GM21717 (cell line): ENCODE data around the gene TMEM125.

Source experiments
- ATAC-seq: cut with Tn5 transposase; IDR thresholded peaks from one replicate; pipeline ENCODE4 v1.9.1; 2021; ENCODE audit warnings: mild to moderate bottlenecking, moderate library complexity; ENCODE audit not compliant: unreplicated experiment

Gene TMEM125

DNA sequence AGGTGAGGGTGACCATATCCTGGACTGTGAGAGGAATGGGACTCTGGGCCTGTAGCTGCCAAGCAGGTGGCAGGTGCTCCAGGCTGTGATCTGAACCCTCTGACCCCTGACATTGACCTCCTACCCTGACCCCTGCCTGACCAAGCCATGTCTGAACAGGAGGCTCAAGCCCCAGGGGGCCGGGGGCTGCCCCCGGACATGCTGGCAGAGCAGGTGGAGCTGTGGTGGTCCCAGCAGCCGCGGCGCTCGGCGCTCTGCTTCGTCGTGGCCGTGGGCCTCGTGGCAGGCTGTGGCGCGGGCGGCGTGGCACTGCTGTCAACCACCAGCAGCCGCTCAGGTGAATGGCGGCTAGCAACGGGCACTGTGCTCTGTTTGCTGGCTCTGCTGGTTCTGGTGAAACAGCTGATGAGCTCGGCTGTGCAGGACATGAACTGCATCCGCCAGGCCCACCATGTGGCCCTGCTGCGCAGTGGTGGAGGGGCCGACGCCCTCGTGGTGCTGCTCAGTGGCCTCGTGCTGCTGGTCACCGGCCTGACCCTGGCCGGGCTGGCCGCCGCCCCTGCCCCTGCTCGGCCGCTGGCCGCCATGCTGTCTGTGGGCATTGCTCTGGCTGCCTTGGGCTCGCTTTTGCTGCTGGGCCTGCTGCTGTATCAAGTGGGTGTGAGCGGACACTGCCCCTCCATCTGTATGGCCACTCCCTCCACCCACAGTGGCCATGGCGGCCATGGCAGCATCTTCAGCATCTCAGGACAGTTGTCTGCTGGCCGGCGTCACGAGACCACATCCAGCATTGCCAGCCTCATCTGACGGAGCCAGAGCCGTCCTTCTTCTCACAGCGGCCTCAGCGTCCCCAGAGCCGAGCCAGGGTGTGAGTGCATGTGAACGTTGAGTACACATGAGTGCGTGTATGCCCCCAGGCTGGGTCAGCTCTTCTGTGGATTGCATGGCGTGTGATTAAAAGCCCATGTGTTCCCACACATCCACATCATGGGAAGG lies 3.1 kb downstream of the TMEM125 start:
- ATAC-seq, result no peak

GRCh38 chr1:43273708-43274107 lies 3.9 kb downstream of the TMEM125 start:
- ATAC-seq, result no peak

DNA sequence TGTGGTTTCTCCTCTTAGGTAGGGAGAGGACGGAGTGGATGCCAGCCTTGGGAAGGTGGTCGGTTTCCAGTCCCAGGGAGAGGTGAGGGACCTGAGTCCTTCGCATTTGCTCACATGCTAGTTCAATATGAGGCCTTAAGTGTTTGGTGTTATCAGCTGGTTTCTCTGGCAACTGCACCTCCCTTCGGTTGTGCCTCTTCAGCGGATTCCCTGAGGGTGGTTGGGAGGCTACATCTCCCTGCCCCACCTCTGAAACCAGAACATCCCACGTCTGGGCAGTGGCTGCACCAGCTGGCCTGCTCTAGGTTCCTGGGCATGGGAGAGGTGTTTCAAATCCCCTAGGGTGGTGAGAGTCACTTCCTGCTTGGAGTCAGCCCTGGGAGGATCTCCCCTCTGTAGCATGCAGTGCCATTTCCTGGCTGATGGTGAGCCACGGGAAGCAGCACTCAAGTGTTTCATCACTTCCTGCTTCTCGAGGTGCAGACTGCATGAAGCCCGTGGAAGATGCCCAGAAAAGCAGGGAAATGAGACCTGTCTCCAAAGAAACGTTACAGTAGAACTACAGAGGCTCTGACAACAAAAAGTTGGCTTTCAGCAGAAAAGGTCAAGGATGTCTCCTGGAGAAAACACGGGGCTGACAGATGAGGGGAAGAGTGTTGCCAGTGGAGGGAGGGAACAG lies 4.5 kb downstream of the TMEM125 start:
- no peak for ATAC-seq

DNA sequence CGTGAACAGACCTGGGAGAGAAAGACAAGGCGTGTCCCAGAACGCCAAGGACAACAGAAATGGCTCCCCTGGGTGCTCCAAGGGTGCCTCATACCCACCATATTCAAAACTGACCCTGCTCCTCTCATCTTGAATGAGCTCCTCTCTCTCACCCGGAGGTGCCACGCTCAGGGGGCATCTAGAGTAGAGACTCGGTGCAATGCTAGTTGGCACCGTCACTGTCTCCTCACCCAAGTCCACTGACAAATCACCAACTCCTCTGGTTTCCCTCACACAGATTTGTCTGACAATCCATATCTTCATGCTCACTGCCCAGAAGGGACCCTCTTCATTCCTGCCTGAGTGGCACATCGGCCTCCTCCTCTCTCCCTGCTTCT lies 5.0 kb downstream of the TMEM125 start:
- no peak for ATAC-seq

- no peak for ATAC-seq
Measured at GRCh38 chr1:43275826-43276620, 6.2 kb downstream of the TMEM125 start.

DNA sequence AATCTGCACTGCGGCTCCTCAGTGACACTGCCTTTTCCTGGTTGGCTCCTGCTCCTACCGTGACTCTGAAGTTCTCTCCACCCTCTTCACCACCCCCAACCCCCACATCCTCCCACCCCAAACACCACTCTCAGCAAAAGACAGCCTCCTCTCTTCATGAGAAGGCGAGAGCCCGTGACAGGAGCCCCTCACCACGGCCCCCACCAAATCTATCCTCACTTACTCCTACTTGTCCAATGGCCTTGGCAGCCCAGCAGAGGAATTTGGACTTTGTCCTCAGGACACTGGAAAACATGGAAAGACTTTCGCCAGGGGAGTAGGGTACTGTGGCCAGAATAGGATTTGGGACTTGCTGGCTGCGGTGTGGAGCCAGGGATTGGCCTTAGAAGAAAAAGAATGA lies 6.9 kb downstream of the TMEM125 start:
- ATAC-seq, result no peak

DNA sequence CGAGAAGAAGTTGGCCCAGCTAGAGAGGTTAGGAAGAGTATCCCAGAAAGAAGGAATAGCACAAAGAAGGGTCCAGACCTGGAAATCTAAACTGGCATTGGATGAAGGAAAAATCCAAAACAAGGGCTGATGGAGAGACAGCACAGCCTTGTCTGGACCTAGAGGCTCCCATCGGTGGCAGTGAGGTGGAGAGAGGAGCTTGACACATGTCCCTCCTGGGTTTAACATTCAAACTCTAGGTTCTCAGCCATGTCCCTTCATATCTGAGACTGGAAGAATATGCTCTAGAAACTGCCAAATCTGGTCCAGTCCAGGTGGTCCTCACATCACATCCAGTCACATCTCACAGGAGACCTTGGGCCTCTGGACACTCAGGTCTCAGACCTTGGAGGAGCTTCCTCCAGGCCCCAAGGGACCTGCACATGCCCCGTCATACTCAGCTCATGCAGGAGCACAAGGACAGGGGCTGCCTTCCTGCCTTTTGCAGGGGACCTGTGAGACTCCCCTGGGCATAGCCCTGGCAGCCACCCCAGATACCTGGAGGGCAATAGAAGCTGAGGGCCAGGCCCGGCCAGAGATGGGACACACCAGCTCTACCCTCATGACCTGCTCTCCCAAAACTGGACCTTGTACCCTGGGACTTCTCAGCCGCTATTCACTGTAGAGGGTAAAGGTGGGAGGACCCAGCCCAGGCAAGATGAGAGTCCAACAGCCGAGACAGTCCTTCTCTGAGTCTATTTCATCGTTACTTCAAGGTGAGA lies 7.5 kb downstream of the TMEM125 start:
- no peak for ATAC-seq

GRCh38 chr1:43279161-43279560 lies 9.4 kb downstream of the TMEM125 start:
- ATAC-seq, result no peak

DNA sequence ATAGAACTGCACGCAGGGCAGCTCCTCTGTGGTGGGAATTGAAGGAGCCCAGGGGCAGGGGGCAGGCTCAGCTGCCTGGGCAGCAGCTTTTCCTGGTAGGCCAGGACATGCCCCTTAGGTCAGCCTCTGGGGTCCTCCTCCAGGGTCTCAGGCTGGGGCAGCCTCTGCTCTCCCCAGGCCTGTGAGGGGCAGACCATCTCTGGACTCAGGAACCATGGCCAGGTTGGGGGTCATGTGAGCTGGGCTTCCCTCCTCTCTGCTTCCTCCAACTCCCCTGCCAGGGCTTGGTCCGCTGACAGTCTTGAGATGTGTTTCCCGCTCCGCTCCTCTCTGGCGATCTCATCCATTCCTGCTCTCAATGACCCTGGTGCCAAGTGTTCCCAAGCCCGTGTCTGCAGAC lies 9.9 kb downstream of the TMEM125 start:
- ATAC-seq, result no peak

- ATAC-seq, result no peak
Measured at GRCh38 chr1:43280692-43281091, 10.9 kb downstream of the TMEM125 start.

DNA sequence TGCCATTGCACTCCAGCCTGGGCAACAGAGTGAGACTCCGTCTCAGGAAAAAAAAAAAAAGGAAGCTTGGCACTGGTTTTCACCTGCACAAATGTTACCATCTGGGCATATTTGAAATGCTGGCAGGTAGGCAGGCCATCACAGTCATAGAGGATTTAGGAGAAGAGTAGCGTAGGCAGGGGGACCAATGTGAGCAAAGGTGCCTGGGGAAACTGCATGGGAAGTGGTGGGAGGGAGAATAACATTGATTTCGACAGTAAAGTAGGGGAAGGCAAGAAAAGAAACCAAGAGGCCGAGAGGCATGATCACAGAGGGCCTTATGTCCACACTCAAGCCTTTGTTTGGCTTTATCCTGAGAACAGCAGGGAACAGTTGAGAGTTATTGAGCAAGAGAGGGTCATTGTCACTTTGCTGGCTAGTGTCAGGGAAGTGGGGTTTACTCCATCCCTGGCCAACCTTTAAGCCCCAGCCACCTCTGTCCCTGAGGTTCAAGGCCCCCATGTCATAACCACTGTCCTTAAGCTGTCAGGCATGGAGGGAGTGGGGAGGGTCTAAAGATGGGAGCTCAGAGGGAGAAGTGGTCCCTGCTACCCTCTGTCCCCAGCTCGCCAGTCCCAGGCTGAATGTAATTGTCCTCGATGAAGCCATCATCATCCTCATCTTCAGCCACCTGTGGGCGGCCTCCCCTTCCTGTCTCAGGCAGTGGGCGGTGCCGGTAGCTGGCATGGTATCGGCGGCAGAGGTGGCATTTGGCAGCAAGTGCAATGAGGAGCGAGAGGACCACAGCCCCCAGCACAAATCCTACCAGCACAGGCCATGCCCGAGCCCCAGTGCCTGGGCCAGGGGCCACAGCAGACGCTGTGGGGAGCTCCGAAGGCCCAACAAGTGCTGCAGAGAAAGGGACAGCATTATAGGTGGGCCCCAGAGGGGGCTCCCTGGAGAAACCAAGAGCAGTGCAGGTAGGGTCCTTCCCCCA lies 12.7 kb downstream of the TMEM125 start:
- ATAC-seq, result no peak

- ATAC-seq, result no peak
Measured at GRCh38 chr1:43284065-43284464, 14.3 kb downstream of the TMEM125 start.

GRCh38 chr1:43284546-43285110 lies 14.8 kb downstream of the TMEM125 start:
- no peak for ATAC-seq

GRCh38 chr1:43285269-43285990 lies 15.6 kb downstream of the TMEM125 start, which contains the start of gene C1orf210:
Gene C1orf210, minus strand, starts transcription at chr1:43285581. Its CDS starts 2,311 bp downstream, at chr1:43283270.
- no peak for ATAC-seq

DNA sequence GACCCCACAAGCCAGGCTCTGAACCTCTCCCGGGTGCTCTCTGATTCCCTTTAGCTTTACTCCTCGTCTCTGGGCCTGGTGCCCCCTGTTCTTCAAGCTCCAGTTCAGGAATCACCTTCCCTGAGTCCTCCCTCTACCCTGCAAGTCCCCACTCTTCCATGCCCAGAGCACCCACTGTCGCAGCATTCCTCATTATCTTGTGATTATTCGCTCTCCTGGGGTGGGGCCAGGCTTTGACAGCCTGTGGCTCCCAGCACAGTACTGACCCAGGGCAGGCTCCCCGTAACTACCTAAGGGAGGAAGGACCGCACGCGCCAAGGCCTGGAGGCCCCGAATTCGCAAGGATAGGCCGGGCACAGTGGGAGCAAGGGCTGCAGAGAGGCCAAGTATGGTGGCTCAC lies 16.3 kb downstream of the TMEM125 start:
- no peak for ATAC-seq

- no peak for ATAC-seq
Measured at GRCh38 chr1:43286533-43286932, 16.8 kb downstream of the TMEM125 start.

DNA sequence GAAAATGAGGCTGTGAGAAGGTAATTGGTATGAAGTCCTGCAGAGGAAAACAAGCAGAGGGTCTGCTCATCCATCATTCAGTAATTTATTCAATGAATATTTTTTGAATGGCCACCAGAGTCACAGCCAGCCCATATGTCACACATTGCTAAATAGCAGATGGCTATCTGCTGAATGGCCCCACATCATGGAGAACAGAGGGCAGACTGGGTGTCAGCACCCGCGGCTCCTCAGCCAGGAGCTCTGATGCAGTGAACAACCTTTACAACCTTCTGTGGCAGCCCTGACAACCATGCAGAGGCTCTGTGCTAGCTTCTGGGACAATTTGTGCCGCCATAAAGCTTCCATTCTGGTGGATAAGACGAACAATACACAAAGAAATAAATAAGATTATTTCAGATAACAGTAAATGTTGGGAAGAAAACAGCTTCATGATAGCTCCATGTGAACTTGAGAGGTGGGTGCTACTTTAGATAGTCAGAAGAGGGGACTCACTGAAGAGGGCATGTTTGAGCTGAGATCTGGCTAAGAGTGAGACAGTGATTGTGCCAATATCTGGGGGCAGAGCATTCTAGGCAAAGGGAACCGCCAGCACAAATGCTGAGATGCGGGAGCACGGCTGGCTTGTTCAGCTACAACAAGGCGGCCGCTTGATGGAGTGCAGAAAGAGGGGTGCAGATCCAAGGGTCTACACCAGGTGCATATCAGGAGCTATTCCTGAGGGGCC lies 18.4 kb downstream of the TMEM125 start:
- ATAC-seq, result no peak
